ENCODE results near the gene ADIPOR1.

DNA sequence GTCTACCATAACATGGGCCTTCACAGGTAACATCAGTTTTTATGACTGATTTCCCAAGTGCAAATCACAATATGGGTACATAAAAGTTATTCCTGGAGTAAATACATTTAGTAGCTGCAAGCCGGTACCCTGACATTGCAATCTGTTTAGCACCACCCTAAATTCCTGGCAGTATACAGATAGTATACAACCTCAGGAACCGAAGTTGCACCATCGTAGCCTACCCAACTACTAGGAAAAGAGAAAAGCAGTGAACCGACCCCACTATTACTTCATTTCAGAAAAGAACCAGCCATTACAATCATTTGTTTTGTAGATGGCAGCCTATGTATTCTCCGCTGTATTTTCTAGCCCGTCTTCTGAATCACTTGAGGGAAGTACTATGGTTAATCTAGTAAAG, 1.1 kb downstream of the ADIPOR1 start:
- TF ChIP-seq, protein P1, sequence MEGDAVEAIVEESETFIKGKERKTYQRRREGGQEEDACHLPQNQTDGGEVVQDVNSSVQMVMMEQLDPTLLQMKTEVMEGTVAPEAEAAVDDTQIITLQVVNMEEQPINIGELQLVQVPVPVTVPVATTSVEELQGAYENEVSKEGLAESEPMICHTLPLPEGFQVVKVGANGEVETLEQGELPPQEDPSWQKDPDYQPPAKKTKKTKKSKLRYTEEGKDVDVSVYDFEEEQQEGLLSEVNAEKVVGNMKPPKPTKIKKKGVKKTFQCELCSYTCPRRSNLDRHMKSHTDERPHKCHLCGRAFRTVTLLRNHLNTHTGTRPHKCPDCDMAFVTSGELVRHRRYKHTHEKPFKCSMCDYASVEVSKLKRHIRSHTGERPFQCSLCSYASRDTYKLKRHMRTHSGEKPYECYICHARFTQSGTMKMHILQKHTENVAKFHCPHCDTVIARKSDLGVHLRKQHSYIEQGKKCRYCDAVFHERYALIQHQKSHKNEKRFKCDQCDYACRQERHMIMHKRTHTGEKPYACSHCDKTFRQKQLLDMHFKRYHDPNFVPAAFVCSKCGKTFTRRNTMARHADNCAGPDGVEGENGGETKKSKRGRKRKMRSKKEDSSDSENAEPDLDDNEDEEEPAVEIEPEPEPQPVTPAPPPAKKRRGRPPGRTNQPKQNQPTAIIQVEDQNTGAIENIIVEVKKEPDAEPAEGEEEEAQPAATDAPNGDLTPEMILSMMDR (IDR thresholded peaks at IDR 0.05) = no peak
- TF ChIP-seq POLR2AphosphoS5 (IDR thresholded peaks at IDR 0.05) = no peak
- TF ChIP-seq POLR2A (IDR thresholded peaks at IDR 0.05) = no peak
- no peak for TF ChIP-seq EP300 (IDR thresholded peaks at IDR 0.05)

Measured in suprapubic skin (tissue), 4 donors.